Mesenchymal stem cell (in vitro differentiated cells and primary cell): ENCODE results near the gene GADD45B.
"Not testable (repeated sequence)": the region's sequence is repeated elsewhere in the genome, so short reads cannot be mapped to it uniquely, and the experiment has no call there.

Experiments used
- DNase-seq: peaks from one replicate; pipeline ENCODE4 v3.0.0-alpha.2; 2013
- H2AFZ ChIP-seq: one replicate; pipeline ENCODE4 v1.6.1; 2013; ENCODE audit warnings: low read depth, mild to moderate bottlenecking, control low read depth, inconsistent platforms, low read length, moderate library complexity
- H2AK5ac ChIP-seq: 2 replicates; pipeline ENCODE4 v1.6.1; 2013; ENCODE audit warnings: low read length, moderate library complexity, mild to moderate bottlenecking, inconsistent platforms; ENCODE audit not compliant: severe bottlenecking
- H2BK120ac ChIP-seq: one replicate; pipeline ENCODE4 v1.6.1; 2013; ENCODE audit warnings: low read depth, mild to moderate bottlenecking, inconsistent platforms, low read length, moderate library complexity
- H2BK12ac ChIP-seq, 2 experiments: one replicate each; pipeline ENCODE4 v1.6.1; 2013; ENCODE audit warnings: inconsistent platforms in 2 of 2, low read length in 2 of 2, mild to moderate bottlenecking in 2 of 2, moderate library complexity in 2 of 2, control low read depth in 1 of 2
- H2BK15ac ChIP-seq: one replicate; pipeline ENCODE4 v1.6.1; 2013; ENCODE audit warnings: mild to moderate bottlenecking, low read depth, inconsistent platforms; ENCODE audit not compliant: poor library complexity, severe bottlenecking
- H2BK5ac ChIP-seq: 2 replicates; pipeline ENCODE4 v1.6.1; 2013; ENCODE audit warnings: low read depth, mild to moderate bottlenecking, low read length, control low read depth, inconsistent platforms; ENCODE audit not compliant: poor library complexity, severe bottlenecking
- H3K14ac ChIP-seq, 2 experiments: one replicate each; pipeline ENCODE4 v1.6.1; 2013; ENCODE audit warnings: inconsistent platforms in 2 of 2, low read length in 2 of 2, control low read depth in 1 of 2, mild to moderate bottlenecking in 1 of 2, moderate library complexity in 1 of 2
- H3K18ac ChIP-seq, 2 experiments: one replicate each; pipeline ENCODE4 v1.6.1; 2013; ENCODE audit warnings: inconsistent platforms in 2 of 2, low read length in 2 of 2, control low read depth in 1 of 2, low read depth in 1 of 2, mild to moderate bottlenecking in 1 of 2
- H3K23ac ChIP-seq, 2 experiments: one replicate each; pipeline ENCODE4 v1.6.1; 2013; ENCODE audit warnings: inconsistent platforms in 2 of 2, low read length in 2 of 2, mild to moderate bottlenecking in 2 of 2, moderate library complexity in 2 of 2, control low read depth in 1 of 2
- H3K27ac ChIP-seq: 2 replicates; pipeline ENCODE4 v1.5.1; 2013; ENCODE audit warnings: mild to moderate bottlenecking, moderate library complexity, low read length, control low read depth, inconsistent platforms; ENCODE audit not compliant: poor library complexity, severe bottlenecking
- H3K27me3 ChIP-seq, 2 experiments: 2 replicates each; pipeline versions ENCODE4 v1.6.1 to v1.7.0; 2013; ENCODE audit warnings: low read length in 2 of 2, mild to moderate bottlenecking in 2 of 2, moderate library complexity in 2 of 2, control low read depth in 1 of 2, inconsistent platforms in 1 of 2; ENCODE audit not compliant: control insufficient read depth in 1 of 2, insufficient read depth in 1 of 2
- H3K36me3 ChIP-seq, 2 experiments: 2 replicates each; pipeline versions ENCODE4 v1.6.1 to v1.7.0; 2013; ENCODE audit warnings: low read length in 2 of 2, control low read depth in 1 of 2, inconsistent platforms in 1 of 2, low read depth in 1 of 2, mild to moderate bottlenecking in 1 of 2; ENCODE audit not compliant: insufficient read depth in 2 of 2, control insufficient read depth in 1 of 2
- H3K4ac ChIP-seq, 2 experiments: one replicate each; pipeline ENCODE4 v1.6.1; 2013; ENCODE audit warnings: inconsistent platforms in 2 of 2, low read length in 2 of 2, mild to moderate bottlenecking in 2 of 2, moderate library complexity in 2 of 2, control low read depth in 1 of 2, low read depth in 1 of 2
- H3K4me1 ChIP-seq: 2 replicates; pipeline ENCODE4 v1.6.1; 2013; ENCODE audit warnings: low read depth, low read length, control low read depth; ENCODE audit not compliant: control insufficient read depth, insufficient read depth
- H3K4me2 ChIP-seq: 2 replicates; pipeline ENCODE4 v1.6.1; 2013; ENCODE audit warnings: low read length, mild to moderate bottlenecking, inconsistent platforms; ENCODE audit not compliant: poor library complexity, severe bottlenecking
- H3K4me3 ChIP-seq, 2 experiments: 2 replicates each; pipeline versions ENCODE4 v1.5.1 to v1.7.0; 2013; ENCODE audit warnings: low read length in 2 of 2, mild to moderate bottlenecking in 2 of 2, control low read depth in 1 of 2, low read depth in 1 of 2; ENCODE audit not compliant: insufficient read depth in 1 of 2
- H3K79me1 ChIP-seq: replicated peaks from 2 replicates; pipeline ENCODE4 v1.6.1; 2013; ENCODE audit warnings: mild to moderate bottlenecking, control low read depth, low read length, inconsistent platforms; ENCODE audit not compliant: poor library complexity, severe bottlenecking
- H3K9ac ChIP-seq: 2 replicates; pipeline ENCODE4 v1.7.0; 2013; ENCODE audit warnings: mild to moderate bottlenecking, low read length, moderate library complexity
- H3K9me3 ChIP-seq: 2 replicates; pipeline ENCODE4 v1.7.0; 2013; ENCODE audit warnings: mild to moderate bottlenecking, low read length; ENCODE audit not compliant: control insufficient read depth
- H4K8ac ChIP-seq: one replicate; pipeline ENCODE4 v1.6.1; 2013; ENCODE audit warnings: inconsistent platforms, mild to moderate bottlenecking, low read length, moderate library complexity
- H4K91ac ChIP-seq: one replicate; pipeline ENCODE4 v1.6.1; 2013; ENCODE audit warnings: mild to moderate bottlenecking, low read length, inconsistent platforms
- WGBS: methylation state at CpG from one replicate; pipeline ENCODE4 v1.1.7; 2013; ENCODE audit warnings: mixed read lengths; 5-methylcytosine and 5-hydroxymethylcytosine counted together

The GADD45B gene

DNA sequence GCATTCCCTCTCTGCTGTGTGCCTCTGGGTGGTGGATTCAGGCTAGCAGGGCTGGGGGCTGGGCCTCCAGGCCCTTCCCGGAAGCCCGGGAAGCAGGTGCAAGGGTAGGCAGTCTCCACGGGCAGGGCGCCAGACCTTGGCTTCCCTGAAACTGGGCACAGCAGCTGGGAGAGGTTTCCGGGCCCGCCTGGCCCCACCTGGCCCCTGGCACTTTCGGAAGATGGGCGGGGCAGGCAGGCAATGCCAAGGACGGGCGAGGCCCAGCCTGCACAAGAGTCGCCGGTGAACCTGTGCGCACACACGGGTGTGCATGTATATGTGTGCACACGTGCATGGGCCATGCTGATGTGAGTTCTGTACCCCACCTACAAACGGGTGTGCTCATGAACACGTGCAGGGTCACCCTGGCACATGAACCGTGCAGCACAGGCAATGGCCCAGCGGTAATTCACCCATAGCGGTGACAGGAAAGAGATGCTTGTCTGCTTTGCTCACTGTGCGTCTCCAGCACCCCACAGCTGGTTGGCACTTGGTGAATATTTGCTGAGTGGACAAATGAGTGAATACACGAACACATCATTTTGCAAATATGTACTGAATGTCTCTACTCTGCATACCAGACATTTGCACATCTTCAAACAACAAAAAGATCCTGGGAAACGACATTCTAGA lies 15.3 kb downstream of the GADD45B start:
- H4K91ac ChIP-seq: peak overlapping the region; percentile 78
- H3K14ac ChIP-seq: peak overlapping the region in 1 of 2 experiments; percentile 83
- DNase-seq: peak; percentile 84
- WGBS: 53% methylated on average over 22 of the region's 23 CpGs
- H2AK5ac ChIP-seq: peak overlapping the region; percentile 28
- H2BK120ac ChIP-seq: no peak overlapping the region
- no peak overlapping the region for H3K23ac ChIP-seq
- peak overlapping the region; percentile 13 for H3K4me2 ChIP-seq
- no peaks in the 10 kb centered on the region for H3K36me3 ChIP-seq
- H3K79me1 ChIP-seq: no peaks in the 10 kb centered on the region
- no peak overlapping the region for H2AFZ ChIP-seq
- H2BK15ac ChIP-seq: no peak overlapping the region
- H3K18ac ChIP-seq: peak overlapping the region in 1 of 2 experiments; percentile 89
- H2BK12ac ChIP-seq: peak overlapping the region; percentile 22 to 80
- H3K27me3 ChIP-seq: peaks cover 0 to 15% of the 10 kb centered on the region in 2 experiments
- no peak overlapping the region for H3K9ac ChIP-seq
- H3K9me3 ChIP-seq: no peaks in the 10 kb centered on the region
- peak overlapping the region in 1 of 2 experiments; percentile 53 for H3K4ac ChIP-seq
- peaks cover 44% of the 10 kb centered on the region for H3K4me1 ChIP-seq
- H2BK5ac ChIP-seq: peak overlapping the region; percentile 86
- H3K27ac ChIP-seq: peak overlapping the region; percentile 90
- peak overlapping the region; percentile 67 for H4K8ac ChIP-seq
- peak overlapping the region in 1 of 2 experiments; percentile 1 for H3K4me3 ChIP-seq

GRCh38 chr19:2492870-2493269 lies 16.9 kb downstream of the GADD45B start:
- 81% methylated on average over 4 of the region's 8 CpGs for WGBS
- Histone ChIP-seq H3K18ac (no peak overlapping the region), H4K91ac (no peak overlapping the region), H3K27me3 (peaks cover 0 to 10% of the 10 kb centered on the region in 2 experiments), H2BK5ac (no peak overlapping the region), H2BK15ac (no peak overlapping the region), H2BK120ac (no peak overlapping the region), H3K4me2 (no peak overlapping the region), H2BK12ac (no peak overlapping the region), H2AK5ac (peak overlapping the region; percentile 97), H3K9ac (no peak overlapping the region), H3K36me3 (no peaks in the 10 kb centered on the region), H3K4ac (no peak overlapping the region), H4K8ac (no peak overlapping the region), H3K4me1 (peaks cover 44% of the 10 kb centered on the region), H3K4me3 (no peak overlapping the region), H3K23ac (no peak overlapping the region), H2AFZ (no peak overlapping the region), H3K79me1 (no peaks in the 10 kb centered on the region), H3K9me3 (no peaks in the 10 kb centered on the region), H3K14ac (no peak overlapping the region), H3K27ac (no peak overlapping the region)
- DNase-seq: no peak

DNA sequence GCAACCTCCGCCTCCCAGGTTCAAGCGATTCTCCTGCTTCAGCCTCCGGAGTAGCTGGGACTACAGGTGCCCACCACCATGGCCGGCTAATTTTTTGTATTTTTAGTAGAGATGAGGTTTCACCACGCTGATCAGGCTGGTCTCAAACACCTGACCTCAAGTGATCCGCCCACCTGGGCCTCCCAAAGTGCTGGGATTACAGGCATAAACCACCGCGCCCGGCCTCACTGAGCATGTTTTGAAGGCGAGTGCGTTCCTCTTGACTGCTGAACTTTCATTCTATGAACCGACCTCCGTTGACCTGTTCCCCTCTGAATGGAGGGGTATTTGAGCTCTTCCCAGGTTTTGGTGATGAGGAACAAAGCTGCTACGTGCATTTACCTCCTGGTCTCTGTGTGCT lies 17.5 kb downstream of the GADD45B start:
- H3K18ac ChIP-seq, H3K9me3 ChIP-seq, H3K36me3 ChIP-seq, H3K14ac ChIP-seq, H2BK5ac ChIP-seq, H3K4me2 ChIP-seq, H3K27me3 ChIP-seq, H2BK120ac ChIP-seq, H2BK15ac ChIP-seq, H2BK12ac ChIP-seq, H3K4ac ChIP-seq, H4K91ac ChIP-seq, H3K27ac ChIP-seq, H3K9ac ChIP-seq, H3K23ac ChIP-seq, H3K4me3 ChIP-seq, H2AFZ ChIP-seq, DNase-seq, H3K79me1 ChIP-seq, H4K8ac ChIP-seq: not testable (repeated sequence)
- WGBS: 74% methylated on average over 14 of the region's 14 CpGs
- H2AK5ac ChIP-seq: peak overlapping the region; percentile 75
- H3K4me1 ChIP-seq: peaks cover 42% of the 10 kb centered on the region

DNA sequence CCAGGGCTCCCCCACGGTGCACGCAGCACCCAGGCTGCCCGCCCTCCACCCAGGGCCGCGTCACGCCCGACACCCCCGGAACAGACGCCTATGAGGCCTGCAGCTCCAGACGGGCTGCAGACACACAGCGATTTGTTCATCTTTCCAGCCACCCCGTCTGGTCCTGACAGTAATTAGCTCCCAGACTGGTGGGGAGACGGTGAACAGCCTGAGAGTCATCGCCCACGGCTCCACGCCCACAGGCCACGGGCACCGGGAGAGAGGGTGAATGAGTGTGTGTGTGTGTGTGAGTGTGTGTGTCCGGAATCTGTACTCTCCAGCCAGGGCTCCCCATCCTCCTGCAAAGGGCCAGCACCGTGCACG lies 18.1 kb downstream of the GADD45B start:
- Histone ChIP-seq H3K79me1 (no peaks in the 10 kb centered on the region), H3K27ac (no peak overlapping the region), H3K4me2 (no peak overlapping the region), H3K9ac (no peak overlapping the region), H2AFZ (no peak overlapping the region), H2BK12ac (peak overlapping the region in 1 of 2 experiments; percentile 50), H3K23ac (no peak overlapping the region), H4K91ac (peak overlapping the region; percentile 88), H3K14ac (peak overlapping the region in 1 of 2 experiments; percentile 58), H2AK5ac (peak overlapping the region; percentile 75), H3K27me3 (peaks cover 0 to 6% of the 10 kb centered on the region in 2 experiments), H3K4me1 (peaks cover 42% of the 10 kb centered on the region), H3K4me3 (peak overlapping the region; percentile 56 to 82), H4K8ac (peak overlapping the region; percentile 77), H3K4ac (peak overlapping the region in 1 of 2 experiments; percentile 26), H3K9me3 (no peaks in the 10 kb centered on the region), H2BK15ac (no peak overlapping the region), H2BK120ac (no peak overlapping the region), H3K18ac (no peak overlapping the region), H3K36me3 (no peaks in the 10 kb centered on the region), H2BK5ac (no peak overlapping the region)
- DNase-seq: peak; percentile 86
- WGBS: 53% methylated on average over 20 of the region's 21 CpGs
